BLaER1 (cell line): ENCODE data around the gene MRLN.
A peak's percentile ranks its signal among the peaks of the same experiment; 100 is the strongest.

Experiments used
- H3K27ac ChIP-seq: shearing (Covaris generic); formaldehyde crosslinking; 2 replicates; pipeline ENCODE4 v1.8.1; 2022
- H3K27me3 ChIP-seq: shearing (Covaris generic); formaldehyde crosslinking; 2 replicates; pipeline ENCODE4 v1.8.1; 2022
- H3K36me3 ChIP-seq: shearing (Covaris generic); formaldehyde crosslinking; 2 replicates; pipeline ENCODE4 v1.8.1; 2022
- H3K4me1 ChIP-seq: shearing (Covaris generic); formaldehyde crosslinking; 2 replicates; pipeline ENCODE4 v1.8.1; 2022
- H3K4me2 ChIP-seq: shearing (Covaris generic); formaldehyde crosslinking; 2 replicates; pipeline ENCODE4 v1.8.1; 2022
- H3K4me3 ChIP-seq: shearing (Covaris generic); formaldehyde crosslinking; 2 replicates; pipeline ENCODE4 v1.8.1; 2022
- H3K9ac ChIP-seq: shearing (Covaris generic); formaldehyde crosslinking; 2 replicates; pipeline ENCODE4 v1.8.1; 2022
- H3K9me3 ChIP-seq: shearing (Covaris generic); formaldehyde crosslinking; 2 replicates; pipeline ENCODE4 v1.8.1; 2022
- H4K20me1 ChIP-seq: shearing (Covaris generic); formaldehyde crosslinking; 2 replicates; pipeline ENCODE4 v1.8.1; 2022
- Cebpa-rat ChIP-seq: shearing (Covaris generic); IDR thresholded peaks from 2 replicates; pipeline ENCODE4 v1.8.1; 2022

Gene MRLN

DNA sequence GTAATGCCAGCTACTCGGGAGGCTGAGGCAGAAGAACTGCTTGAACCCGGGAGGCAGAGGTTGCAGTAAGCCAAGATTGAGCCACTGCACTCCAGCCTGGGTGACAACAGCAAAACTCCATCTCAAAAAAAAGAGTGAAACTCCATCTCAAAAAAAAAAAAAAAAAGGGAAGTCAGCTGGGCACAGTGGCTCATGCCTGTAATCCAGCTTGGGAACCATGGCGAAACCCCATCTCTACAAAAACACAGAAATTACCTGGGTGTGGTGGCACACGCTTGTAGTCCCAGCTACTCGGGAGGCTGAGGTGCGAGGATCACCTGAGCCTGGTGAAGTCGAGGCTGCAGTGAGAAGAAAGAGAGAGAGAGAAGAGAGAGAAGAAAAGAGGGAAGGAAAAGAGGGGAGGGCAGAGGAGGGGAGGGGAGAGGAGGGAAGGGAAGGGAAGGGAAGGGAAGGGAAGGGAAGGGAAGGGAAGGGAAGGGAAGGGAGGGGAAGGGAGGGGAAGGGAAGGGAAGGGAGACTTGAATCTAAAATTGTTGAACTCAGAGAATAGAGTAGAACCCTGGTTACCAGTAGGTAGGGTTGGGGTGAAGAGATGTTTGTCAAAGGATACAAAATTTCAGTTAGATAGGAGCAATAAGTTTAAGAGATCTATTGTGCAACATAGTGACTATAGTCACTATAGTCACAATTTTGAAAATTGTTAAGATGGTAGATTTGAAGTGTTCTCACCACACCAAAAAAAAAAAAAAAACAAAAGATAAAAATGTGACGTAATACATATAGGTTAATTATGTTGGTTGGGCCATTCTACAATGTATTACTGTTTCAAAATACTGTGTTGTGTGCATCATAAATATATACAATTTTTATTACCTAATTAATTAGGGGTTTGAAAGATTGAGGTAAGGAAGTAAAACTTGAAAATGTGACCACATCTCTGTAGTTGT is 46.1 kb downstream of the MRLN start:
- peaks cover 7% of the 10 kb centered on the region; the same call in 1 of the 2 replicates for H3K4me1 ChIP-seq
- no peak overlapping the region for H3K4me3 ChIP-seq
- no peaks in the 10 kb centered on the region for H3K36me3 ChIP-seq
- no peaks in the 10 kb centered on the region for H4K20me1 ChIP-seq
- peaks cover 46% of the 10 kb centered on the region for H3K27me3 ChIP-seq
- H3K4me2 ChIP-seq, result no peak overlapping the region
- H3K9ac ChIP-seq, result no peak overlapping the region
- peaks cover 17% of the 10 kb centered on the region; the same call in 1 of the 2 replicates for H3K9me3 ChIP-seq
- no peak overlapping the region for H3K27ac ChIP-seq
- no peak for TF ChIP-seq Cebpa-rat

DNA sequence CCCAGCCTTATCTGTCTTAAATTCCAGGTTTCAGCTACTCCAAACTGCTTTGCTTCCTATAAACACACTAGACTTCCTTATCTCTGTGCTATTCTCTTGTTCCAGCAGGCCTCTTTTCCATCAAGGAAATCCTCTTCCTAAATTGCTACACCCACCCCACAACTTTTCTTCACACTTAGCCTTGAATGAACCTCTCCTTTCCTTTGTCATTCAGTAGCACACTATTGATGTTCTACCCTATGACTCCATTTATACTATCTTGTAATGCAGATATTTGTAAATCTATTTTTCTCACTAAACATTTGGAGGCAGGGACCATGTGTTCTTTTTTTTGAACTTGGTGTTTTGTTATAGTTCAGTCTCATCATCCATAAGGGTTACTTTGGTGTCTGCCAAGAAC is 47.3 kb downstream of the MRLN start:
- Histone ChIP-seq H4K20me1 (no peaks in the 10 kb centered on the region), H3K9me3 (peaks cover 17% of the 10 kb centered on the region; the same call in 1 of the 2 replicates), H3K27ac (no peak overlapping the region), H3K4me2 (no peak overlapping the region), H3K4me1 (peaks cover 7% of the 10 kb centered on the region; the same call in 1 of the 2 replicates), H3K36me3 (no peaks in the 10 kb centered on the region), H3K9ac (no peak overlapping the region), H3K27me3 (peaks cover 34% of the 10 kb centered on the region), H3K4me3 (no peak overlapping the region)
- no peak for TF ChIP-seq Cebpa-rat

DNA sequence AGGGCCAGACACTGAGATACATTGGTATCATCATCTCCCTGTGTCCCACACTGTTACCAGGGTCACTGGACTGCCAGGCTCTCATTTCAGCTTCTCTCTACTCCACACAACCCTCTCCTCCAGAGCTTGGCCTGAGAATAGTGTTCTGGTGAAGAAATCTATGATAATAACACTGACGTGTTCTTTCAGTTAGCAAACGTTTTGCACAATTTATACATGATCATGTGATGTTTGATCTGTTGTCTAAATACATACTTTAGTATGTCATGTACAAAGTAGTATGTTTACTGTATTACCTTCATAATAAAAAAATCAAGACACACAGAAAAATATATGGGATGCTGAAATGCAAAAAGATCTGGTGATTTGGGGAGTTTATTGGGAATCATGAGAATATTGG is 48.6 kb downstream of the MRLN start:
- Histone ChIP-seq H3K9ac (no peak overlapping the region), H3K27ac (no peak overlapping the region), H3K4me3 (no peak overlapping the region), H3K4me2 (no peak overlapping the region), H3K9me3 (peaks cover 7% of the 10 kb centered on the region; the same call in 1 of the 2 replicates), H3K36me3 (no peaks in the 10 kb centered on the region), H3K4me1 (peaks cover 7% of the 10 kb centered on the region; the same call in 1 of the 2 replicates), H3K27me3 (peaks cover 21% of the 10 kb centered on the region), H4K20me1 (no peaks in the 10 kb centered on the region)
- no peak for TF ChIP-seq Cebpa-rat

DNA sequence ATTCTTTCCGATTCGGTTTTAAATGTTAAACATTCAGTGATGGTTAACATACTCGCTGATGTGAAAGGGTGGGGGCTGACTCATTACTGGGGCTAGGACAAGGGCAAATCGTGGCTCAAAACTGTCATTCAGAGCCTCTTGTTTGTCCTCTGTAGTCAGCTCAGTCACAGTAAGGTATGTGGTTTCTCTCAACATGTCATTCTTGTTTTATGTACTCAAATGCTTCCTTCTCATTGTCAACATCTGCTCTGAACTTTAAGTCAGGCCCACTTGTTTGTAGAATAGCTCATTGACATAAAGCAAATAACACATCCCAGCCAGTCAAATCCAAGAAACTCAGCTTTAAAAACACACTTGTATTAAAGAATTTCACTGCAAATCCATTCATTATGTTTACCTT is 50.9 kb downstream of the MRLN start:
- H3K9me3 ChIP-seq, result no peaks in the 10 kb centered on the region
- no peaks in the 10 kb centered on the region for H3K27me3 ChIP-seq
- H4K20me1 ChIP-seq, result no peaks in the 10 kb centered on the region
- H3K27ac ChIP-seq, result no peak overlapping the region
- no peak for TF ChIP-seq Cebpa-rat
- H3K36me3 ChIP-seq, result no peaks in the 10 kb centered on the region
- H3K4me2 ChIP-seq, result no peak overlapping the region
- no peak overlapping the region for H3K4me3 ChIP-seq
- no peaks in the 10 kb centered on the region for H3K4me1 ChIP-seq
- H3K9ac ChIP-seq, result no peak overlapping the region

DNA sequence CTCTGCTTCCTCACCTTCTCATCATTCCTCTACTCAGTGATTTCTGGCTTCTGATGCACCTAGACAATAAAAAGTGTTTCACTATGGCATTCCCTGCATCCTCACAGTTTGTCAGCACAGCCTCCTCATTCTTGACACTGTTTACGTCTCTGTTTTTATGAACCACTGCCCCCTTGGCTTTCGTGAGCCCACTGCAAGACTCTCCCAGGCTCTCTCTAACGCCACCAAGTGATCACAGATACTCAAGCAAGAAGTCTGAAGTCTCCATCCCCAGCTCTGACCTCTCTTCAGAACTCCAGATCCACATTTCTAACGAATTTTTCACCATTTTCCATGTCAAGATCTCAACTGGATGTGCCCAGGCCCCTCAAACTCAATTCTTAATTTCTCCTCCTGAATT is 52.5 kb downstream of the MRLN start:
- no peak for TF ChIP-seq Cebpa-rat
- no peaks in the 10 kb centered on the region for H3K9me3 ChIP-seq
- H3K27me3 ChIP-seq, result no peaks in the 10 kb centered on the region
- H3K36me3 ChIP-seq, result no peaks in the 10 kb centered on the region
- no peak overlapping the region for H3K4me2 ChIP-seq
- H3K4me3 ChIP-seq, result no peak overlapping the region
- H4K20me1 ChIP-seq, result no peaks in the 10 kb centered on the region
- H3K4me1 ChIP-seq, result no peaks in the 10 kb centered on the region
- H3K27ac ChIP-seq, result no peak overlapping the region
- H3K9ac ChIP-seq, result no peak overlapping the region

DNA sequence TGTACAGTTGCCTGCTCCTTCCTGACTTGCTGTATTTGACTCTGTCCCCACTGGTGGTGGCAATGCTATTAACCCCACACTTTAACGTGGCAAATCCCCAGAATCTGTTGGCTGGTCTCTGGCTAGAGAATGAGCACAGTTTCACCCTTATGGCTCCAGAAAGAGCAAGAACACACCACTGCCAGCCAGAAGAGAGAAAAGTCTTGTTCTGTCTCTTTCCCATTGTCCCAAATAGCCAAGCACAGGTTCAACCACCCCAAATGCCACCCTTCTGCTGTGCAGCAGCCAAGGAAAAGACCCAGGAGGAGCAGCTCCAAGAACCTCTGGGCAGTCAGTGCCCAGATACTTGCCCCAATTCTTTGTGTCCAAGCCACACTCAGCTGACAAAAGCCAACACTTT is 54.9 kb downstream of the MRLN start:
- no peaks in the 10 kb centered on the region for H3K36me3 ChIP-seq

DNA sequence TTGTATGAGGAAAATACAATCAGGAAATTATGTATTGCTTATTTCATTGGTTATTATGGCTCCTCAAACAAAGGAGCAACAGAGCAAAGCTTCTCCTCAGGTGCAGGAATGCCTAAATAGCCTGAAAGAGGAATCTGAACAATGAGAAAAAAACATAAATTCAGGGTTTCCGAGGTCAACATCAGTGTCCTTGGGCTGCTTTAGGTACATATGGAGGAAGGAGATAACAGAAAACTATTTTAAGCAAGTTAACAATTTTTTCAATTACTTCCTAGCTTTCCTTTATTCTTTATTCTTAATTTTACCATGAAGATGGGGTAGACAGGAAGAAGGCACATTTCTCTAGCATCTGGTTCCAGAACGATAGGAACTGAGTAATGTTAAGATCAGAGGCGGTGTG is 57.6 kb downstream of the MRLN start:
- no peak for TF ChIP-seq Cebpa-rat
- no peak overlapping the region for H3K4me2 ChIP-seq
- no peak overlapping the region for H3K4me3 ChIP-seq
- H3K9ac ChIP-seq, result no peak overlapping the region
- no peak overlapping the region for H3K27ac ChIP-seq
- no peaks in the 10 kb centered on the region for H4K20me1 ChIP-seq
- no peaks in the 10 kb centered on the region for H3K36me3 ChIP-seq
- no peaks in the 10 kb centered on the region for H3K4me1 ChIP-seq
- H3K27me3 ChIP-seq, result no peaks in the 10 kb centered on the region
- H3K9me3 ChIP-seq, result no peaks in the 10 kb centered on the region

More for the DNA sequence above, 54.9 kb downstream of the MRLN start:
- no peak for TF ChIP-seq Cebpa-rat
- no peaks in the 10 kb centered on the region for H4K20me1 ChIP-seq
- H3K9me3 ChIP-seq, result no peaks in the 10 kb centered on the region
- no peak overlapping the region for H3K27ac ChIP-seq
- H3K4me3 ChIP-seq, result no peak overlapping the region
- H3K27me3 ChIP-seq, result no peaks in the 10 kb centered on the region
- H3K4me1 ChIP-seq, result no peaks in the 10 kb centered on the region
- no peak overlapping the region for H3K9ac ChIP-seq
- H3K4me2 ChIP-seq, result no peak overlapping the region

DNA sequence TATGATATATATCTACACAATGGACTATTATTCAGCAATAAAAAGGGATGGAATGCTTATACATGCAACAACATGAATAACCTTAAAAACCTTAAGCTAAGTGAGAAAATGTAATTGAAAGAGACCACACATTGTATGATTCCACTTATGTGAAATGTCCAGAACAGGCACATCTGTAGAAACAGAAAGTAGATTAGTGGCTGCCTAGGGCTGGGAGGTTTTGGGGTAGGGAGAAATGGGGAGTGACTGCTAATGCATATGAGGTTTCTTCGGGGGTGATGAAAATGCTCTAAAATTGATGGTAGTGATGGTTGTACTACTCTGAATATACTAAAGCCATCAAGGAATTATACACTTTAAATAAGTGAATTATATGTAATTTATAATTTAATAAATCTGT is 58.3 kb downstream of the MRLN start:
- Histone ChIP-seq H3K4me3 (no peak overlapping the region), H3K36me3 (no peaks in the 10 kb centered on the region), H3K4me2 (no peak overlapping the region), H3K27ac (no peak overlapping the region), H3K4me1 (no peaks in the 10 kb centered on the region), H3K9me3 (no peaks in the 10 kb centered on the region), H4K20me1 (no peaks in the 10 kb centered on the region), H3K27me3 (no peaks in the 10 kb centered on the region), H3K9ac (no peak overlapping the region)
- TF ChIP-seq Cebpa-rat, result no peak

DNA sequence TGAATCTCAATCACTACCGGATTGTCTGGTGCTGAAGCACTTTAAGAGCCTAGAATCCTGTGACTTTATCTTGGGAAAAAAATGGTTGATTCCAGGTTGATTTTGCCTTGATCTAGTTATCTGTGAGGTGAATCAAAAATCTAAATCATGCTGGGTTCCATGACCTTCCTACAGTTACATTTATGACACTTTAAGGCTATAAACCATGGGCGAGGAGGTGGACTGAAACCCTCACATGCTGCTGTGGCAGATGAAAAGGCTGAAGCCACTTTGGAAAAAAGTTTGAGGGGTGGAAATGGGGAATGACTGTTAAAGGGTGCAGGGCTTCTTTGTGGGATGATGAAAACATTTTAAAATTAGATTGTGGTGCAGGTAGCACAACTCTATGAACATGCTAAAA is 61.1 kb downstream of the MRLN start:
- Histone ChIP-seq H3K36me3 (no peaks in the 10 kb centered on the region), H3K9me3 (no peaks in the 10 kb centered on the region), H3K9ac (no peak overlapping the region), H3K4me1 (peaks cover 6% of the 10 kb centered on the region; the same call in 1 of the 2 replicates), H3K27me3 (no peaks in the 10 kb centered on the region), H3K27ac (no peak overlapping the region), H3K4me2 (no peak overlapping the region), H4K20me1 (no peaks in the 10 kb centered on the region), H3K4me3 (no peak overlapping the region)
- TF ChIP-seq Cebpa-rat, result no peak

DNA sequence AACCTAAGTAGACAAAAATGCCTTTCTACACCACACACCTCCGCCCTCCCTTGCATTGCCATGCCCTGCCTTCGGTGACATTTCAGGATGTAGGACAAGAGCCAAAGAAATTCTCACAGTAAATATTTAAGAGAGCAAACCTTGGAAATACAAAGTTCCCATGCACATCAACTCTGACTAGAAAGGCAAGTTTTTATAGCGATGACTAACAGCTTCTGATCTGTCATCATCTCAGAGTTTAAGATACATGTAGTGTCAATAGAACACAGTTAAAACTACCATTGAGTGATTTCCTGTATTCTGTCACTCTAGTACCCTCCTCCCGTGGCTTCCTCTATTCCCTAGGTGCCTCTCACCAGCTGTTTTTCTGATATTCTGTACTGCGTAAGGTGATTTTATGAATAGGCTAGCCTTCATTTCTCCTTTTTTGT is 64.3 kb downstream of the MRLN start:
- TF ChIP-seq Cebpa-rat, result no peak
- Histone ChIP-seq H3K9me3 (no peaks in the 10 kb centered on the region), H4K20me1 (no peaks in the 10 kb centered on the region), H3K4me3 (no peak overlapping the region), H3K36me3 (no peaks in the 10 kb centered on the region), H3K9ac (no peak overlapping the region), H3K4me2 (peak overlapping the region; percentile 6; the same call in 1 of the 2 replicates), H3K4me1 (peaks cover 6% of the 10 kb centered on the region; the same call in 1 of the 2 replicates), H3K27me3 (no peaks in the 10 kb centered on the region), H3K27ac (no peak overlapping the region)
